GM21515 (cell line): ENCODE results near the gene IL22RA2.
"Not testable (repeated sequence)": the region's sequence is repeated elsewhere in the genome, so short reads cannot be mapped to it uniquely, and the experiment has no call there.

Experiments used
- ATAC-seq: cut with Tn5 transposase; IDR thresholded peaks from one replicate; pipeline ENCODE4 v1.9.1; 2021; ENCODE audit not compliant: unreplicated experiment

The IL22RA2 gene

GRCh38 chr6:137173501-137173900 is at the start of gene IL22RA2:
Gene IL22RA2 (minus strand): TSS chr6:137173644. CDS start chr6:137161749, 11,895 bp downstream.
- ATAC-seq: no peak

- no peak for ATAC-seq
These were observed 48.9 kb upstream of the IL22RA2 start for GRCh38 chr6:137222381-137222780.

GRCh38 chr6:137219664-137220252 is 46.3 kb upstream of the IL22RA2 start:
- peak; percentile 17 for ATAC-seq

GRCh38 chr6:137218917-137219663 is 45.6 kb upstream of the IL22RA2 start, which contains the start of gene IFNGR1:
Gene IFNGR1 (minus strand): TSS chr6:137219385. CDS start chr6:137219327, 58 bp downstream.
- peak; percentile 95 for ATAC-seq

- ATAC-seq: peak; percentile 36
These were observed 45.1 kb upstream of the IL22RA2 start for GRCh38 chr6:137218473-137218916.

GRCh38 chr6:137217801-137218472 is 44.5 kb upstream of the IL22RA2 start:
- ATAC-seq: peak; percentile 26

- no peak for ATAC-seq
These were observed 43.6 kb upstream of the IL22RA2 start for GRCh38 chr6:137216875-137217553.

GRCh38 chr6:137216106-137216505 is 42.7 kb upstream of the IL22RA2 start:
- no peak for ATAC-seq

- ATAC-seq: not testable (repeated sequence)
These were observed 42.2 kb upstream of the IL22RA2 start for GRCh38 chr6:137215630-137216029.

GRCh38 chr6:137214931-137215330 is 41.5 kb upstream of the IL22RA2 start:
- ATAC-seq: no peak

- ATAC-seq: no peak
These were observed 40.4 kb upstream of the IL22RA2 start for GRCh38 chr6:137213813-137214212.

GRCh38 chr6:137213331-137213740 is 39.9 kb upstream of the IL22RA2 start:
- ATAC-seq: no peak

GRCh38 chr6:137211910-137212309 is 38.5 kb upstream of the IL22RA2 start:
- no peak for ATAC-seq

- no peak for ATAC-seq
These were observed 37.5 kb upstream of the IL22RA2 start for GRCh38 chr6:137210903-137211302.

GRCh38 chr6:137208279-137208678 is 34.8 kb upstream of the IL22RA2 start:
- ATAC-seq: no peak

GRCh38 chr6:137207457-137207856 is 34.0 kb upstream of the IL22RA2 start:
- not testable (repeated sequence) for ATAC-seq

GRCh38 chr6:137206577-137206976 is 33.1 kb upstream of the IL22RA2 start:
- ATAC-seq: no peak

- no peak for ATAC-seq
These were observed 29.8 kb upstream of the IL22RA2 start for GRCh38 chr6:137203256-137203655.

GRCh38 chr6:137202078-137202477 is 28.6 kb upstream of the IL22RA2 start:
- no peak for ATAC-seq

GRCh38 chr6:137201006-137201405 is 27.6 kb upstream of the IL22RA2 start:
- ATAC-seq: no peak

- no peak for ATAC-seq
These were observed 26.8 kb upstream of the IL22RA2 start for GRCh38 chr6:137200288-137200687.
